ENCODE results near the gene TAGLN2. TPM values are rescaled to one million over a fixed set of nuclear protein-coding genes. Genes with fewer than 3 reads are reported as not detected.

TAGLN2 gene
- total RNA-seq, 4 donors from 2014 or later = 128 to 237 (median 179) TPM

DNA sequence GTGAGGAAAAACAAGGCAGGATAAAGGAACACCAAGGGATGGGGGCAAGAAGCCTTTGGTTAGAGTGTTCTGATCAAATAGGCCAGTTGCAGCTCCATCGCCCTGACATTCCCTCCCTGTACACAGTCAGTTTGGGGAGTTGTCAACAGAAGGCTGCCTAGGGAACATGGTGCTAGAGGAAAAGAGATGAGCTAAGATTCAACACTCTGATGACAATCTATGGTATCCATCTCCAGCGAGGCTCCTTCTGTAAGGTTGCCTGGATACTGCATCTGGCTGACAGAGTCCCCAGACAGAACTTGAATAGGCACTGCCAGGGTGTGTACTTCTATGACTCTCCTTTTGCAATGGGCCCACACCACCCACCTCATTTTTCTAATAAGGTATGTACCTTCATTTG, 40.0 kb upstream of the TAGLN2 start:
- TF ChIP-seq, protein P1, sequence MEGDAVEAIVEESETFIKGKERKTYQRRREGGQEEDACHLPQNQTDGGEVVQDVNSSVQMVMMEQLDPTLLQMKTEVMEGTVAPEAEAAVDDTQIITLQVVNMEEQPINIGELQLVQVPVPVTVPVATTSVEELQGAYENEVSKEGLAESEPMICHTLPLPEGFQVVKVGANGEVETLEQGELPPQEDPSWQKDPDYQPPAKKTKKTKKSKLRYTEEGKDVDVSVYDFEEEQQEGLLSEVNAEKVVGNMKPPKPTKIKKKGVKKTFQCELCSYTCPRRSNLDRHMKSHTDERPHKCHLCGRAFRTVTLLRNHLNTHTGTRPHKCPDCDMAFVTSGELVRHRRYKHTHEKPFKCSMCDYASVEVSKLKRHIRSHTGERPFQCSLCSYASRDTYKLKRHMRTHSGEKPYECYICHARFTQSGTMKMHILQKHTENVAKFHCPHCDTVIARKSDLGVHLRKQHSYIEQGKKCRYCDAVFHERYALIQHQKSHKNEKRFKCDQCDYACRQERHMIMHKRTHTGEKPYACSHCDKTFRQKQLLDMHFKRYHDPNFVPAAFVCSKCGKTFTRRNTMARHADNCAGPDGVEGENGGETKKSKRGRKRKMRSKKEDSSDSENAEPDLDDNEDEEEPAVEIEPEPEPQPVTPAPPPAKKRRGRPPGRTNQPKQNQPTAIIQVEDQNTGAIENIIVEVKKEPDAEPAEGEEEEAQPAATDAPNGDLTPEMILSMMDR (IDR thresholded peaks at IDR 0.05; ENCODE audit: low read depth) = no peak

DNA sequence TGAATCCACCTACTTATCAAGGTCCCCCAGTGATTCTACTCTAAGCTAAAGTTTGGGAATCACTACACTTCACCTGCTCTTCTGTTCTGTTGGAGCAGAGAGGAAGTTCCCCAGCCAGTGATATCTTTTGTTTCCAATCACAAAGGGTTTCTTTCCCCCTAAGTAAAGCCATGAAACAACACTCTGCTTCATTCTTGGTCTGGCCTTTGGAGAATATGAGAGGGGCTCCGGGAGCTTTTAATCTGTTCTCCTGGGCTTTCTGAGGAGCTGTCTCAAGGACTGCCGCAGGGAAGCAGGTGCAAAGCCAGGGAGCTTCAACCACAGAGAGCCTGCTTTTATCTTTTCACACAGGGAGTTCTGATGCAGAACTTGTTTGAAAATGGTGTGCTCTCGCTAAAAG, 38.8 kb upstream of the TAGLN2 start:
- TF ChIP-seq, protein P1 (IDR thresholded peaks at IDR 0.05; ENCODE audit: low read depth) = no peak

DNA sequence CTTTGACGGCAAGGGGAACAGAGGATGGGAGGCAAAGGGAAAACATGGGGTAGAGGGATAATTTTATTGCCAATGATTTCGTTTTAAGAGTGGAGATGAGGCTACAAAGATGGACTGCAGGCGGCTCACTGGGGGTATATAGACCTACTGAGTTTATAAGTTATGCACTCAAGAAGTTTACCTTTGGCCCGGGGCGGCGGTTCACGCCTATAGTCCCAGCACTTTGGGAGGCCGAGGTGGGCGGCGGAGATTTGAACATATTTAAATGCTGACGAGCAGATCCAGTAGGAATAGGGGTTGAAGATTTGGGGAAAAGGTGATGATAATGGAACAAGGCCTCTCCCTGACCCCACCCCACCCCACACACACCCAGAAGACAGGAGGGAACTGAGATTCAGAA, 36.9 kb upstream of the TAGLN2 start:
- TF ChIP-seq, protein P1 (IDR thresholded peaks at IDR 0.05; ENCODE audit: low read depth) = no peak

DNA sequence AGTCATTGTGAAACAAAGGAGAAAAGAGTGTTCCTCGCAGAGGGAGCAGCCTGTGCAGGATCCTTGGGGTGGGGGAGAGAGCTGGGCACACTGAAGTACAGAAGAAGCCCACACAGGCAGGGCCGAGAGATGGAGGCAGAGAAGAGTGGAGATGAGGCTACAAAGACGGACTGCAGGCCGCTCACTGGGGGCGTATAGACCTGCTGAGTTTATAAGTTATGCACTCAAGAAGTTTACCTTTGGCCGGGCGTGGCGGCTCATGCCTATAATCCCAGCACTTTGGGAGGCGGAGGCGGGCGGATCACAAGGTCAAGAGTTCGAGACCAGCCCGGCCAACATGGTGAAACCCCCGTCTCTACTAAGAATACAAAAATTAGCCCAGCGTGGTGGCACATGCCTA, 36.3 kb upstream of the TAGLN2 start:
- TF ChIP-seq, protein P1 (IDR thresholded peaks at IDR 0.05; ENCODE audit: low read depth) = no peak

DNA sequence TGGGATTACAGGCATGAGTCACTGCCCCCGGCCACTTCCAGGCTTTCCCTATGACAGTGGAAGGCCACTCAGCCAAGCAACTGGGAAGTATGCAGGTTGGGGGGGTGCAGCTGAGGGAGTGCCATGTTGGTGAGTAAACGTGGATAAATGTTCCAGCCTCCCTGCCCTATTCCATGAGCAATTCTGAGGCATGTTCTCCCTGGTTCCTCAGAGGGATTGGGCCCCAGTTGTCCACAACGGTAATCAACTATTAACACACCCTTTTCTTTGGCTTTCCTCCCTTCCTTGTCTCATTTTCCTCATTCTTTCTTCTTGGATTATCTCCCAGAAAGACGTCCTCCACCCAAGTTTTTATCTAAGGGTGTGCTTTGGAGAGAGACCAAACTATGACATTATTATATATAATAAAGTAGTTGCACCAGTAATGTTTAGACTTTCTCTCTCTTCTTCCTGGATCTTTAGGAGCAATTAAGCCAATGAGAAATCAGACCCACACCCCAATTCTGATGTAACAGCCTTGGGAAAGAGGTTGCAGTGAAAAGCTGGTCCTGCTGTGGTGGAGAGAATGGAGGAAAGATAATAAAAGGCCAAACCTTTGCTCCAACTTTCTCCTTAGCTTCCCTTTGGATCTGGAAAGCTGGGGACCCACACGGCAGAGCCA, 35.5 kb upstream of the TAGLN2 start:
- TF ChIP-seq, protein P1 (IDR thresholded peaks at IDR 0.05; ENCODE audit: low read depth) = no peak

DNA sequence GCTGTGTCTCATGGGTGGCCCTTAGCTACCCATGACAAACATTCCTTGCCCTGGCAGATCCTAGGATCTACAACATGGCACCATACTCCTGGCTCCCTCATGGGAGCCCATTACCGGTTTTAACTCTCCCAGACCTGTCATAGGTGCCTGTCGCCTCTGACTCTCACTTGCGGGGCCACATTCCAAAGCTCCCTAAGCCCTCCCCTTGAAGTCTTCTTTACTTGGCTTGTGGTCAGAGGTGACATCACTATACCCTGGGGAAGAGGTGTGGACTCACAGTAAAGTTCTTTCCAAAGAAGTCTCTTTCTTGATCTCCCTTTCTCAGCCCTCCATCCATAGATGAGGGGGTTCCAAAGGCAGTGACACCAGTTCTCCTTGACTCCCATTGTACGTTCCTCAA, 34.1 kb upstream of the TAGLN2 start:
- TF ChIP-seq, protein P1 (IDR thresholded peaks at IDR 0.05; ENCODE audit: low read depth) = no peak

DNA sequence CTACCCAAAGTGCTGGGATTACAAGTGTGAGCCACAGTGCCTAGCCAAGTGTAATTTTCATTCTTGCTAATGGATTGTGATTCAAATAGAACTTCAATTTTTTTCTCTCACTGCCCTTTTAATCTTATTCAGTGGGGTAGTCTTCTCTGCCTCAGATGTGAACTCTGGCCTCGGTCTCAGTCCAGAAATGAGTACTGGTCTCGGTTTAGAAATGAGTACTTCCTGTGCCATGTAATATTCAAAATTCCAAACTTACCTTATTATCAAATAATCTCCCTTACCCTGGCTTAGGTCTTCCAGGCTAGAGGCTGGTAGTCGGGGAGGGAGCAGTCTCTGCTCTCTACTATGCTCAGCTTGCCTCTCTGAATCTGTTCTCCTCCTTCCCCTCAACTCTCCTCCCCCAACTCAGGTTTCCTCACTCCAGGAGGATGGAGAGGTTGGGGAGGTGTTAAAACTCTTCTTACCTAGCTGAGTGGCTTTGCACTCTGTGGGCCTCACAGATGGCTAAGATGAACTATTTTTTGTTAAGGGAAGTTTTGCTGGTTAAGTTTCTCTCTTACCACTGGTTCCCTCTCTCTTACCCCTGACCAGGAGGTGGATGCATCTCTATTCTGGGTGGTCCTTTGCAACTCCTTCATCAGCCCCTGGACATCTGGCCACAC, 33.5 kb upstream of the TAGLN2 start:
- TF ChIP-seq, protein P1 (IDR thresholded peaks at IDR 0.05; ENCODE audit: low read depth) = no peak

Measured in subcutaneous adipose tissue (tissue), 4 donors.